Measurements from ENCODE around the gene SULT1A3. TPM values are rescaled to one million over a fixed set of nuclear protein-coding genes. Genes with fewer than 3 reads are reported as not detected.
A peak's percentile ranks its signal among the peaks of the same experiment; 100 is the strongest.

SULT1A3 gene
- total and polyA plus RNA-seq, 2 experiments from 2014 or later: 4.8 to 12.2 TPM

- Histone ChIP-seq H3K27ac (no peak within 1 kb of the TSS), H3F3A (ENCODE audit: insufficient read depth) (no peaks in the 10 kb centered on the region), H3K9ac (peak within 1 kb of the TSS; percentile 63), H3K4me2 (ENCODE audit: unreplicated experiment) (peak within 1 kb of the TSS; percentile 77), H2AFZ (peak within 1 kb of the TSS; percentile 88), H3K4me3 (peak within 1 kb of the TSS; percentile 79), H3K79me2 (ENCODE audit: insufficient read depth) (no peaks in the 10 kb centered on the region), H4K20me1 (ENCODE audit: insufficient read depth) (no peaks in the 10 kb centered on the region), H3K9me3 (ENCODE audit: low read depth) (no peaks in the 10 kb centered on the region), H3K36me3 (ENCODE audit: low read depth) (no peaks in the 10 kb centered on the region), H3K4me1 (ENCODE audit: insufficient read depth) (no peaks in the 10 kb centered on the region), H3K9me2 (ENCODE audit: insufficient read depth) (no peaks in the 10 kb centered on the region), H3K27me3 (replicated peaks; ENCODE audit: insufficient read depth) (no peaks in the 10 kb centered on the region)
- WGBS, 2 experiments (ENCODE audit: low coverage in 1 of 2, low lambda C conversion rate in 2 of 2, missing lambda C conversion rate in 2 of 2): 1 to 4% methylated on average over 23 to 77 of the region's 81 CpGs
- DNase-seq: peak; percentile 88
- in situ Hi-C loops (cut with MboI): no loop called here
- TF ChIP-seq EZH2 (IDR thresholded peaks at IDR 0.05; ENCODE audit: insufficient read depth, poor library complexity, severe bottlenecking) (no peak), EZH2phosphoT487 (IDR thresholded peaks at IDR 0.05; ENCODE audit: insufficient read depth, low read depth) (no peak)
Measured at GRCh38 chr16:30183233-30184095, 15.6 kb upstream of the SULT1A3 start, which contains the start of gene CORO1A. Gene CORO1A (plus strand): TSS chr16:30183602. CDS start chr16:30185210, 1,608 bp downstream.

- H2AFZ ChIP-seq: no peak overlapping the region
- H3K4me1 ChIP-seq (ENCODE audit: insufficient read depth): no peaks in the 10 kb centered on the region
- H3K9me3 ChIP-seq (ENCODE audit: low read depth): no peaks in the 10 kb centered on the region
- no peaks in the 10 kb centered on the region for H3K9me2 ChIP-seq (ENCODE audit: insufficient read depth)
- 48 to 58% methylated on average over 16 to 24 of the region's 24 CpGs for WGBS, 2 experiments (ENCODE audit: low coverage in 1 of 2, low lambda C conversion rate in 2 of 2, missing lambda C conversion rate in 2 of 2)
- DNase-seq: no peak
- no peaks in the 10 kb centered on the region for H3K27me3 ChIP-seq (replicated peaks; ENCODE audit: insufficient read depth)
- H3K4me3 ChIP-seq: peak overlapping the region; percentile 79; the same call in 1 of the 2 replicates
- no peaks in the 10 kb centered on the region for H3K36me3 ChIP-seq (ENCODE audit: low read depth)
- H3K79me2 ChIP-seq (ENCODE audit: insufficient read depth): no peaks in the 10 kb centered on the region
- in situ Hi-C loops (cut with MboI): no loop called here
- H3K9ac ChIP-seq: no peak overlapping the region
- no peaks in the 10 kb centered on the region for H3F3A ChIP-seq (ENCODE audit: insufficient read depth)
- TF ChIP-seq EZH2phosphoT487 (IDR thresholded peaks at IDR 0.05; ENCODE audit: insufficient read depth, low read depth) (no peak), EZH2 (IDR thresholded peaks at IDR 0.05; ENCODE audit: insufficient read depth, poor library complexity, severe bottlenecking) (no peak)
- no peak overlapping the region for H3K27ac ChIP-seq
- no peaks in the 10 kb centered on the region for H4K20me1 ChIP-seq (ENCODE audit: insufficient read depth)
- H3K4me2 ChIP-seq (ENCODE audit: unreplicated experiment): peak overlapping the region; percentile 77
Measured at GRCh38 chr16:30184096-30184890, 14.8 kb upstream of the SULT1A3 start.

- Histone ChIP-seq H3K36me3 (ENCODE audit: low read depth) (no peaks in the 10 kb centered on the region), H3K9ac (no peak overlapping the region), H3K27ac (no peak overlapping the region), H4K20me1 (ENCODE audit: insufficient read depth) (no peaks in the 10 kb centered on the region), H3K79me2 (ENCODE audit: insufficient read depth) (no peaks in the 10 kb centered on the region), H3K4me1 (ENCODE audit: insufficient read depth) (no peaks in the 10 kb centered on the region), H3K9me3 (ENCODE audit: low read depth) (no peaks in the 10 kb centered on the region), H3K4me2 (ENCODE audit: unreplicated experiment) (no peak overlapping the region), H3K9me2 (ENCODE audit: insufficient read depth) (no peaks in the 10 kb centered on the region), H3K4me3 (no peak overlapping the region), H3F3A (ENCODE audit: insufficient read depth) (no peaks in the 10 kb centered on the region), H3K27me3 (replicated peaks; ENCODE audit: insufficient read depth) (no peaks in the 10 kb centered on the region), H2AFZ (no peak overlapping the region)
- 87 to 88% methylated on average over 13 of the region's 13 CpGs for WGBS, 2 experiments (ENCODE audit: low coverage in 1 of 2, low lambda C conversion rate in 2 of 2, missing lambda C conversion rate in 2 of 2)
- no peak for TF ChIP-seq EZH2 (IDR thresholded peaks at IDR 0.05; ENCODE audit: insufficient read depth, poor library complexity, severe bottlenecking)
- TF ChIP-seq EZH2phosphoT487 (IDR thresholded peaks at IDR 0.05; ENCODE audit: insufficient read depth, low read depth): no peak
- in situ Hi-C loops (cut with MboI): no loop called here
- DNase-seq: no peak
Measured at GRCh38 chr16:30184891-30185682, 14.0 kb upstream of the SULT1A3 start.

Data from GM23248 (cell line).